HCT116 (cell line): Measurements from ENCODE around the gene MYEOV. TPM values are rescaled to one million over a fixed set of nuclear protein-coding genes. Genes with fewer than 3 reads are reported as not detected.
A peak's percentile ranks its signal among the peaks of the same experiment; 100 is the strongest.

ENCODE experiments used
- ATAC-seq: fragments of 200-7000 bp; cut with Tn5 transposase; 2 replicates; pipeline ENCODE4 v1.9.1; 2020; ENCODE audit warnings: mild to moderate bottlenecking, moderate library complexity
- BruUV-seq: library from RNA; stranded (reverse); fragments of 400-500 nt; replicated peaks from 2 replicates; lab custom pipeline; 2021; lab: Mats Ljungman, UMichigan
- CTCF ChIA-PET: fragments of 300-600 bp; sonication (Branson Sonifier 250); formaldehyde crosslinking; loops from one replicate; lab custom pipeline; 2021; ENCODE audit warnings: antibody characterized with exemption; lab: Charles Lee
- POLR2A ChIA-PET: fragments of 300-600, 350-600 bp; sonication (Branson Sonifier 250); formaldehyde crosslinking; loops from one replicate; lab custom pipeline; 2021; ENCODE audit warnings: antibody characterized with exemption; lab: Charles Lee
- RAD21 ChIA-PET, 2 experiments: fragments of 300-600 bp; sonication (Branson Sonifier 250); formaldehyde crosslinking; loops; one replicate each; lab custom pipeline; 2023; ENCODE audit warnings: low total read pairs in 2 of 2; ENCODE audit not compliant: uncharacterized antibody in 2 of 2, unreplicated experiment in 2 of 2, low non-redundant PET in 1 of 2; lab: Charles Lee
- DNase-seq: peaks from one replicate; pipeline ENCODE4 v3.0.0-alpha.2; 2010; ENCODE audit warnings: low read depth, low spot score
- H2AFZ ChIP-seq: fragments of 200-600 bp; shearing (Covaris generic), sonication (generic); 2 replicates; pipeline ENCODE4 v1.6.1; 2017; ENCODE audit warnings: low read depth, mixed run types, mixed read lengths, antibody characterized with exemption, low read length; ENCODE audit not compliant: poor library complexity, severe bottlenecking
- H3K27ac ChIP-seq: 2 replicates; pipeline ENCODE4 v1.5.1; 2012; ENCODE audit warnings: low read depth, low read length
- H3K27me3 ChIP-seq: fragments of 200-600 bp; sonication (generic); 2 replicates; pipeline ENCODE4 v1.6.1; 2016; ENCODE audit warnings: mixed run types, low read length, mixed read lengths; ENCODE audit not compliant: insufficient read depth
- H3K36me3 ChIP-seq, 2 experiments: fragments of 200-500 bp in 1 of 2; fragments of 200-600 bp in 1 of 2; sonication (Bioruptor generic) in 1 of 2; sonication (generic) in 1 of 2; 2 replicates each; pipeline versions ENCODE4 v1.5.1 to v1.6.1; 2014 to 2016; ENCODE audit warnings: low read length in 2 of 2, inconsistent platforms in 1 of 2, mixed read lengths in 1 of 2, mixed run types in 1 of 2; ENCODE audit not compliant: insufficient read depth in 2 of 2, control insufficient read depth in 1 of 2
- H3K4me1 ChIP-seq, 2 experiments: fragments of 200-600 bp in 1 of 2; sonication (generic) in 1 of 2; 2 replicates each; pipeline versions ENCODE4 v1.5.1 to v1.6.1; 2012 to 2017; ENCODE audit warnings: low read length in 2 of 2, inconsistent platforms in 1 of 2, mild to moderate bottlenecking in 1 of 2, mixed read lengths in 1 of 2, mixed run types in 1 of 2, moderate library complexity in 1 of 2; ENCODE audit not compliant: insufficient read depth in 2 of 2, control insufficient read depth in 1 of 2
- H3K4me2 ChIP-seq: fragments of 200-600 bp; sonication (generic); 2 replicates; pipeline ENCODE4 v1.6.1; 2017; ENCODE audit warnings: mixed run types, low read length, mixed read lengths
- H3K4me3 ChIP-seq, 2 experiments: fragments of 200-600 bp in 1 of 2; sonication (generic) in 1 of 2; replicated peaks in 1 of 2; 2 replicates each; pipeline ENCODE4 v1.5.1; 2011 to 2016; ENCODE audit warnings: low read length in 2 of 2, control low read depth in 1 of 2, low read depth in 1 of 2, mild to moderate bottlenecking in 1 of 2, mixed read lengths in 1 of 2, mixed run types in 1 of 2
- H3K79me2 ChIP-seq: fragments of 200-600 bp; sonication (generic); 2 replicates; pipeline ENCODE4 v1.6.1; 2017; ENCODE audit warnings: mild to moderate bottlenecking, mixed run types, low read length, moderate library complexity, mixed read lengths; ENCODE audit not compliant: insufficient read depth
- H3K9ac ChIP-seq: fragments of 200-600 bp; sonication (generic); 2 replicates; pipeline ENCODE4 v1.6.1; 2016; ENCODE audit warnings: low read length, mixed read lengths
- H3K9me2 ChIP-seq: fragments of 200-600 bp; sonication (generic), shearing (Covaris generic); 2 replicates; pipeline ENCODE4 v1.6.1; 2017; ENCODE audit warnings: mixed run types, mild to moderate bottlenecking, moderate library complexity; ENCODE audit not compliant: insufficient read depth
- H3K9me3 ChIP-seq, 2 experiments: fragments of 200-500 bp in 1 of 2; fragments of 200-600 bp in 1 of 2; sonication (Bioruptor generic) in 1 of 2; sonication (generic) in 1 of 2; 2 replicates each; pipeline ENCODE4 v1.6.1; 2014 to 2017; ENCODE audit warnings: low read length in 2 of 2, mixed read lengths in 2 of 2, inconsistent platforms in 1 of 2, low read depth in 1 of 2, mild to moderate bottlenecking in 1 of 2, mixed run types in 1 of 2, moderate library complexity in 1 of 2; ENCODE audit not compliant: control insufficient read depth in 1 of 2, insufficient read depth in 1 of 2
- H4K20me1 ChIP-seq: fragments of 200-600 bp; sonication (generic), shearing (Covaris generic); 2 replicates; pipeline ENCODE4 v1.6.1; 2017; ENCODE audit warnings: mixed run types, mild to moderate bottlenecking, moderate library complexity; ENCODE audit not compliant: insufficient read depth
- CBX3 ChIP-seq: IDR thresholded peaks from 2 replicates; pipeline ENCODE4 v1.6.1; 2012; ENCODE audit warnings: low read depth
- CEBPB ChIP-seq: IDR thresholded peaks from 2 replicates; pipeline ENCODE4 v1.6.1; 2012; ENCODE audit warnings: low read depth
- EGR1 ChIP-seq: IDR thresholded peaks from 2 replicates; pipeline ENCODE4 v1.6.1; 2012; ENCODE audit warnings: low read depth
- ELF1 ChIP-seq: IDR thresholded peaks from 2 replicates; pipeline ENCODE4 v1.6.1; 2012; ENCODE audit warnings: low read depth, borderline replicate concordance
- EZH2 ChIP-seq: fragments of 200-600 bp; sonication (generic); IDR thresholded peaks from 2 replicates; pipeline ENCODE4 v1.6.1; 2017; ENCODE audit warnings: antibody characterized with exemption, mixed run types
- FOSL1 ChIP-seq: IDR thresholded peaks from 2 replicates; pipeline ENCODE4 v1.6.1; 2012; ENCODE audit warnings: low read depth
- JUND ChIP-seq: IDR thresholded peaks from 2 replicates; pipeline ENCODE4 v1.6.1; 2012
- SP1 ChIP-seq: IDR thresholded peaks from 2 replicates; pipeline ENCODE4 v1.6.1; 2012; ENCODE audit warnings: low read depth
- SRF ChIP-seq: IDR thresholded peaks from 2 replicates; pipeline ENCODE4 v1.6.1; 2012; ENCODE audit warnings: low read depth
- TCF7L2 ChIP-seq: IDR thresholded peaks from 2 replicates; pipeline ENCODE4 v1.7.0; 2011; ENCODE audit warnings: borderline replicate concordance, inconsistent platforms; ENCODE audit not compliant: insufficient read depth, insufficient read length; ENCODE audit errors: extremely low read depth
- YY1 ChIP-seq: IDR thresholded peaks from 2 replicates; pipeline ENCODE4 v1.6.1; 2011; ENCODE audit warnings: low read length, low read depth, moderate library complexity, mild to moderate bottlenecking; ENCODE audit not compliant: insufficient replicate concordance; ENCODE audit errors: extremely low read depth
- ZFX ChIP-seq: fragments of 450-650 bp; IDR thresholded peaks from 2 replicates; pipeline ENCODE4 v1.6.1; 2017
- ZNF274 ChIP-seq: fragments of 200-500 bp; sonication (Bioruptor generic); IDR thresholded peaks from 2 replicates; pipeline ENCODE4 v1.6.1; 2014; ENCODE audit warnings: mild to moderate bottlenecking, low read depth, low read length, inconsistent platforms
- intact Hi-C: fragments of 100-400 bp; cut with micrococcal nuclease; formaldehyde crosslinking; loops from 2 replicates; pipeline ENCODE4 v1.10.0; 2022
- total RNA-seq: library from RNA; stranded (reverse); gene quantifications from one replicate; pipeline ENCODE4 v1.2.1, GENCODE V29; 2021; ENCODE audit not compliant: unreplicated experiment
- TF ChIP-seq, protein P1 (sequence below): IDR thresholded peaks from 2 replicates; pipeline ENCODE4 v1.6.1; 2012
- TF ChIP-seq, protein P2 (sequence below), 3 experiments: fragments of 200-600 bp in 1 of 3; sonication (generic) in 1 of 3; IDR thresholded peaks in 2 of 3; conservative IDR thresholded peaks in 1 of 3; 2 replicates each; pipeline ENCODE4 v1.5.1; 2012 to 2017; ENCODE audit warnings: low read depth in 2 of 3, low read length in 2 of 3, antibody characterized with exemption in 1 of 3, borderline replicate concordance in 1 of 3, control low read depth in 1 of 3, mild to moderate bottlenecking in 1 of 3, mixed read lengths in 1 of 3, mixed run types in 1 of 3, moderate library complexity in 1 of 3; ENCODE audit not compliant: insufficient read depth in 1 of 3
- TF ChIP-seq, protein P3 (sequence below): IDR thresholded peaks from 2 replicates; pipeline ENCODE4 v1.6.1; 2011; ENCODE audit warnings: mild to moderate bottlenecking, low read length, moderate library complexity; ENCODE audit not compliant: insufficient replicate concordance; ENCODE audit errors: extremely low read depth
- TF ChIP-seq, protein P4 (sequence below): IDR thresholded peaks from 2 replicates; pipeline ENCODE4 v1.6.1; 2012; ENCODE audit warnings: low read depth

Gene MYEOV
- total RNA-seq, 1 experiment from 2014 or later, result 135 TPM

DNA sequence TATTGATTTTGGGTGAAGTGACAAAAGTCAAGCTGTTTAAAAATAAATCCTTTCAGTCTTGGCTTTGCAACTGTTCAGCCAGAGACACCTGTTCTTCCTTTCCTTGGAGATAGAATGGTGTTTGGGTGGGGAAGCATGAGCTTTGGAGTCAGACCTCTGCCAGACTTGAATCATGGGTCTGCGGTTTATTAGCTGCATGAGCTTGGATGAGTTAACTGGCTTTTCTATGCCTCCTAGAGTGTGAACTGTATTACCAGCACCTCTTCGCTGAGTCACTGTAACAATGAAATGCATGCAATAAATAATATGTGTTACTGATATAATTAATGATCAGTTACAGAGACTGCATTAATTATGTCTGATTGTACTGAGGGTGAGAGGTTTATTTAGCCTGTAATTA lies 13.5 kb upstream of the MYEOV start:
- POLR2A ChIA-PET, result no interaction called here

More for the DNA sequence above, 13.5 kb upstream of the MYEOV start:
- Histone ChIP-seq H3K27me3 (no peaks in the 10 kb centered on the region), H3K36me3 (no peaks in the 10 kb centered on the region), H3K4me2 (peak overlapping the region; percentile 70), H3K79me2 (no peaks in the 10 kb centered on the region), H3K9ac (0 out of 2 replicates have a peak overlapping the region, but pooled peaks have one; percentile 13), H3K4me3 (peak overlapping the region in 1 of 2 experiments; percentile 21; a peak in 1 of 4 replicates), H3K27ac (no peak overlapping the region; the same call in 1 of the 2 replicates), H2AFZ (peak overlapping the region; percentile 14), H3K9me3 (peaks cover 0 to 4% of the 10 kb centered on the region in 2 experiments; a peak in 1 of 4 replicates), H3K9me2 (no peaks in the 10 kb centered on the region), H4K20me1 (no peaks in the 10 kb centered on the region), H3K4me1 (peaks cover 12 to 25% of the 10 kb centered on the region in 2 experiments)
- ChIA-PET CTCF (no interaction called here), RAD21 (no interaction called here)
- TF ChIP-seq YY1 (no peak), SP1 (no peak), ZFX (no peak), CEBPB (no peak), FOSL1 (no peak), ZNF274 (no peak), SRF (no peak), EZH2 (no peak), TCF7L2 (no peak), ELF1 (no peak), EGR1 (no peak), JUND (no peak), CBX3 (no peak)
- TF ChIP-seq, protein P1, sequence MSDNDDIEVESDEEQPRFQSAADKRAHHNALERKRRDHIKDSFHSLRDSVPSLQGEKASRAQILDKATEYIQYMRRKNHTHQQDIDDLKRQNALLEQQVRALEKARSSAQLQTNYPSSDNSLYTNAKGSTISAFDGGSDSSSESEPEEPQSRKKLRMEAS, result no peak
- TF ChIP-seq, protein P2, sequence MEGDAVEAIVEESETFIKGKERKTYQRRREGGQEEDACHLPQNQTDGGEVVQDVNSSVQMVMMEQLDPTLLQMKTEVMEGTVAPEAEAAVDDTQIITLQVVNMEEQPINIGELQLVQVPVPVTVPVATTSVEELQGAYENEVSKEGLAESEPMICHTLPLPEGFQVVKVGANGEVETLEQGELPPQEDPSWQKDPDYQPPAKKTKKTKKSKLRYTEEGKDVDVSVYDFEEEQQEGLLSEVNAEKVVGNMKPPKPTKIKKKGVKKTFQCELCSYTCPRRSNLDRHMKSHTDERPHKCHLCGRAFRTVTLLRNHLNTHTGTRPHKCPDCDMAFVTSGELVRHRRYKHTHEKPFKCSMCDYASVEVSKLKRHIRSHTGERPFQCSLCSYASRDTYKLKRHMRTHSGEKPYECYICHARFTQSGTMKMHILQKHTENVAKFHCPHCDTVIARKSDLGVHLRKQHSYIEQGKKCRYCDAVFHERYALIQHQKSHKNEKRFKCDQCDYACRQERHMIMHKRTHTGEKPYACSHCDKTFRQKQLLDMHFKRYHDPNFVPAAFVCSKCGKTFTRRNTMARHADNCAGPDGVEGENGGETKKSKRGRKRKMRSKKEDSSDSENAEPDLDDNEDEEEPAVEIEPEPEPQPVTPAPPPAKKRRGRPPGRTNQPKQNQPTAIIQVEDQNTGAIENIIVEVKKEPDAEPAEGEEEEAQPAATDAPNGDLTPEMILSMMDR (IDR thresholded peaks at IDR 0.05 in 2 of 3, conservative IDR thresholded peaks at IDR 0.05 in 1 of 3; ENCODE audit: borderline replicate concordance in 1 of 3, insufficient read depth in 1 of 3, low read depth in 2 of 3, low read length in 2 of 3), result no peak
- TF ChIP-seq, protein P3, sequence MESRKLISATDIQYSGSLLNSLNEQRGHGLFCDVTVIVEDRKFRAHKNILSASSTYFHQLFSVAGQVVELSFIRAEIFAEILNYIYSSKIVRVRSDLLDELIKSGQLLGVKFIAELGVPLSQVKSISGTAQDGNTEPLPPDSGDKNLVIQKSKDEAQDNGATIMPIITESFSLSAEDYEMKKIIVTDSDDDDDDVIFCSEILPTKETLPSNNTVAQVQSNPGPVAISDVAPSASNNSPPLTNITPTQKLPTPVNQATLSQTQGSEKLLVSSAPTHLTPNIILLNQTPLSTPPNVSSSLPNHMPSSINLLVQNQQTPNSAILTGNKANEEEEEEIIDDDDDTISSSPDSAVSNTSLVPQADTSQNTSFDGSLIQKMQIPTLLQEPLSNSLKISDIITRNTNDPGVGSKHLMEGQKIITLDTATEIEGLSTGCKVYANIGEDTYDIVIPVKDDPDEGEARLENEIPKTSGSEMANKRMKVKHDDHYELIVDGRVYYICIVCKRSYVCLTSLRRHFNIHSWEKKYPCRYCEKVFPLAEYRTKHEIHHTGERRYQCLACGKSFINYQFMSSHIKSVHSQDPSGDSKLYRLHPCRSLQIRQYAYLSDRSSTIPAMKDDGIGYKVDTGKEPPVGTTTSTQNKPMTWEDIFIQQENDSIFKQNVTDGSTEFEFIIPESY, result no peak
- TF ChIP-seq, protein P4, sequence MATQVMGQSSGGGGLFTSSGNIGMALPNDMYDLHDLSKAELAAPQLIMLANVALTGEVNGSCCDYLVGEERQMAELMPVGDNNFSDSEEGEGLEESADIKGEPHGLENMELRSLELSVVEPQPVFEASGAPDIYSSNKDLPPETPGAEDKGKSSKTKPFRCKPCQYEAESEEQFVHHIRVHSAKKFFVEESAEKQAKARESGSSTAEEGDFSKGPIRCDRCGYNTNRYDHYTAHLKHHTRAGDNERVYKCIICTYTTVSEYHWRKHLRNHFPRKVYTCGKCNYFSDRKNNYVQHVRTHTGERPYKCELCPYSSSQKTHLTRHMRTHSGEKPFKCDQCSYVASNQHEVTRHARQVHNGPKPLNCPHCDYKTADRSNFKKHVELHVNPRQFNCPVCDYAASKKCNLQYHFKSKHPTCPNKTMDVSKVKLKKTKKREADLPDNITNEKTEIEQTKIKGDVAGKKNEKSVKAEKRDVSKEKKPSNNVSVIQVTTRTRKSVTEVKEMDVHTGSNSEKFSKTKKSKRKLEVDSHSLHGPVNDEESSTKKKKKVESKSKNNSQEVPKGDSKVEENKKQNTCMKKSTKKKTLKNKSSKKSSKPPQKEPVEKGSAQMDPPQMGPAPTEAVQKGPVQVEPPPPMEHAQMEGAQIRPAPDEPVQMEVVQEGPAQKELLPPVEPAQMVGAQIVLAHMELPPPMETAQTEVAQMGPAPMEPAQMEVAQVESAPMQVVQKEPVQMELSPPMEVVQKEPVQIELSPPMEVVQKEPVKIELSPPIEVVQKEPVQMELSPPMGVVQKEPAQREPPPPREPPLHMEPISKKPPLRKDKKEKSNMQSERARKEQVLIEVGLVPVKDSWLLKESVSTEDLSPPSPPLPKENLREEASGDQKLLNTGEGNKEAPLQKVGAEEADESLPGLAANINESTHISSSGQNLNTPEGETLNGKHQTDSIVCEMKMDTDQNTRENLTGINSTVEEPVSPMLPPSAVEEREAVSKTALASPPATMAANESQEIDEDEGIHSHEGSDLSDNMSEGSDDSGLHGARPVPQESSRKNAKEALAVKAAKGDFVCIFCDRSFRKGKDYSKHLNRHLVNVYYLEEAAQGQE, result no peak
- DNase-seq (no peak), ATAC-seq (0 out of 2 replicates have a peak, but pooled peaks have one; percentile 37)
- intact Hi-C loops, result no loop called here
- BruUV-seq, result no TSS peak
